IMR-90 (cell line): ENCODE data around the gene ASB6. TPM values are rescaled to one million over a fixed set of nuclear protein-coding genes. Genes with fewer than 3 reads are reported as not detected.

Experiments used
- ATAC-seq: fragments of 200-7000 bp; cut with Tn5 transposase; 2 replicates; pipeline ENCODE4 v1.9.1; 2020; ENCODE audit warnings: low read depth, mild to moderate bottlenecking, moderate library complexity
- BruUV-seq: library from RNA; stranded (reverse); fragments of 400-500 nt; replicated peaks from 2 replicates; lab custom pipeline; 2021; lab: Mats Ljungman, UMichigan
- CTCF ChIA-PET: fragments of 300-600 bp; formaldehyde crosslinking; extraction: SDS; loops from one replicate; lab custom pipeline; 2021; ENCODE audit warnings: antibody characterized with exemption; lab: Yijun Ruan, JAX
- POLR2A ChIA-PET: fragments of 300-600 bp; sonication (Branson Sonifier 250); formaldehyde crosslinking; loops from one replicate; lab custom pipeline; 2022; ENCODE audit warnings: antibody characterized with exemption; ENCODE audit not compliant: unreplicated experiment; lab: Charles Lee
- DNase-seq: peaks from one replicate; pipeline ENCODE4 v3.0.0; 2013
- H2AFZ ChIP-seq: replicated peaks from 2 replicates; pipeline ENCODE3; 2013; ENCODE audit warnings: low read length, mild to moderate bottlenecking; ENCODE audit not compliant: poor library complexity
- H2AK5ac ChIP-seq: 2 replicates; pipeline ENCODE4 v1.6.1; 2013; ENCODE audit warnings: low read depth, low read length, inconsistent platforms
- H2AK9ac ChIP-seq: replicated peaks from 2 replicates; pipeline ENCODE3; 2013; ENCODE audit warnings: mild to moderate bottlenecking, low read depth, low read length, moderate library complexity; ENCODE audit not compliant: poor library complexity
- H2BK120ac ChIP-seq: 2 replicates; pipeline ENCODE4 v1.6.1; 2013; ENCODE audit warnings: low read depth, low read length, inconsistent platforms
- H2BK15ac ChIP-seq: 3 replicates; pipeline ENCODE4 v1.6.1; 2013; ENCODE audit warnings: low read depth, low read length, inconsistent platforms
- H2BK20ac ChIP-seq: 2 replicates; pipeline ENCODE4 v1.6.1; 2013; ENCODE audit warnings: low read depth, mild to moderate bottlenecking, inconsistent platforms, low read length, moderate library complexity
- H2BK5ac ChIP-seq: 2 replicates; pipeline ENCODE4 v1.6.1; 2013; ENCODE audit warnings: mild to moderate bottlenecking, low read depth, low read length, inconsistent platforms; ENCODE audit not compliant: poor library complexity, severe bottlenecking
- H3K14ac ChIP-seq: replicated peaks from 2 replicates; pipeline ENCODE4 v1.6.1; 2013; ENCODE audit warnings: low read depth, low read length, inconsistent platforms
- H3K18ac ChIP-seq: 2 replicates; pipeline ENCODE4 v1.6.1; 2013; ENCODE audit warnings: low read depth, low read length, control low read depth
- H3K23ac ChIP-seq: 2 replicates; pipeline ENCODE4 v1.6.1; 2013; ENCODE audit warnings: low read depth, low read length, inconsistent platforms
- H3K27ac ChIP-seq: 2 replicates; pipeline ENCODE4 v1.5.1; 2013; ENCODE audit warnings: mild to moderate bottlenecking, control low read depth, low read length; ENCODE audit not compliant: insufficient read depth
- H3K27me3 ChIP-seq: 2 replicates; pipeline ENCODE4 v1.6.1; 2013; ENCODE audit warnings: low read length; ENCODE audit not compliant: control insufficient read depth, insufficient read depth
- H3K36me3 ChIP-seq: 2 replicates; pipeline ENCODE4 v1.6.1; 2013; ENCODE audit warnings: low read length, mixed read lengths; ENCODE audit not compliant: control insufficient read depth, insufficient read depth
- H3K4ac ChIP-seq: 2 replicates; pipeline ENCODE4 v1.6.1; 2013; ENCODE audit warnings: low read depth, low read length, inconsistent platforms
- H3K4me1 ChIP-seq: 2 replicates; pipeline ENCODE4 v1.6.1; 2013; ENCODE audit warnings: low read length, mixed read lengths; ENCODE audit not compliant: control insufficient read depth, insufficient read depth
- H3K4me2 ChIP-seq: 2 replicates; pipeline ENCODE4 v1.6.1; 2013; ENCODE audit warnings: low read depth, mild to moderate bottlenecking, control low read depth, low read length, moderate library complexity
- H3K4me3 ChIP-seq: 2 replicates; pipeline ENCODE4 v1.5.1; 2013; ENCODE audit warnings: low read depth, mild to moderate bottlenecking, control low read depth, low read length, moderate library complexity; ENCODE audit not compliant: insufficient read depth
- H3K56ac ChIP-seq: 2 replicates; pipeline ENCODE4 v1.6.1; 2013; ENCODE audit warnings: low read length, inconsistent platforms; ENCODE audit not compliant: insufficient read depth; ENCODE audit errors: extremely low read depth
- H3K79me1 ChIP-seq, 2 experiments: 2 replicates each; pipeline ENCODE4 v1.6.1; 2013; ENCODE audit warnings: low read length in 2 of 2, inconsistent platforms in 1 of 2, low read depth in 1 of 2
- H3K9ac ChIP-seq: 2 replicates; pipeline ENCODE4 v1.6.1; 2013; ENCODE audit warnings: low read depth, low read length, control low read depth
- H3K9me1 ChIP-seq: 2 replicates; pipeline ENCODE4 v1.6.1; 2013; ENCODE audit warnings: low read length, inconsistent platforms; ENCODE audit not compliant: insufficient read depth
- H3K9me3 ChIP-seq: 2 replicates; pipeline ENCODE4 v1.6.1; 2013; ENCODE audit warnings: low read length; ENCODE audit not compliant: control insufficient read depth, insufficient read depth
- H4K20me1 ChIP-seq: 2 replicates; pipeline ENCODE4 v1.6.1; 2013; ENCODE audit warnings: low read length, inconsistent platforms; ENCODE audit not compliant: insufficient read depth
- H4K5ac ChIP-seq: 2 replicates; pipeline ENCODE4 v1.6.1; 2013; ENCODE audit warnings: mild to moderate bottlenecking, low read depth, low read length, control low read depth
- H4K8ac ChIP-seq, 2 experiments: 2 replicates each; pipeline ENCODE4 v1.6.1; 2013; ENCODE audit warnings: low read depth in 2 of 2, low read length in 2 of 2, control low read depth in 1 of 2, inconsistent platforms in 1 of 2
- H4K91ac ChIP-seq: 2 replicates; pipeline ENCODE4 v1.6.1; 2013; ENCODE audit warnings: low read depth, low read length, inconsistent platforms; ENCODE audit not compliant: insufficient read depth
- CEBPB ChIP-seq: IDR thresholded peaks from 2 replicates; pipeline ENCODE4 v1.6.1; 2012; ENCODE audit warnings: low read depth, low read length, improper control_type of control experiment
- CTCF ChIP-seq: conservative IDR thresholded peaks from 2 replicates; pipeline ENCODE4 v1.5.1; 2012; ENCODE audit warnings: mild to moderate bottlenecking, low read depth, low read length, improper control_type of control experiment
- ELK1 ChIP-seq: fragments of 150-350 bp; IDR thresholded peaks from 2 replicates; pipeline ENCODE4 v1.6.1; 2016; ENCODE audit warnings: low read depth, mild to moderate bottlenecking, low read length, moderate library complexity, borderline replicate concordance
- FOS ChIP-seq: fragments of 150-350 bp; IDR thresholded peaks from 2 replicates; pipeline ENCODE4 v1.6.1; 2016; ENCODE audit warnings: low read depth, low read length
- MAZ ChIP-seq: IDR thresholded peaks from 2 replicates; pipeline ENCODE4 v1.6.1; 2012; ENCODE audit warnings: low read depth, mild to moderate bottlenecking, low read length, improper control_type of control experiment, moderate library complexity, borderline replicate concordance
- MXI1 ChIP-seq: IDR thresholded peaks from 2 replicates; pipeline ENCODE4 v1.6.1; 2012; ENCODE audit warnings: low read depth, mild to moderate bottlenecking, low read length, moderate library complexity, borderline replicate concordance
- POLR2A ChIP-seq: IDR thresholded peaks from 2 replicates; pipeline ENCODE4 v1.6.1; 2012; ENCODE audit warnings: mild to moderate bottlenecking, low read depth, low read length
- RAD21 ChIP-seq: IDR thresholded peaks from 2 replicates; pipeline ENCODE4 v1.6.1; 2012; ENCODE audit warnings: low read length, improper control_type of control experiment
- WGBS, 2 experiments: methylation state at CpG; one replicate each; pipeline versions ENCODE4 v1.1.5 to v1.1.7; 2013; ENCODE audit warnings: missing lambda C conversion rate in 2 of 2; ENCODE audit not compliant: insufficient read length in 1 of 2; ENCODE audit errors: extremely low coverage in 2 of 2; 5-methylcytosine and 5-hydroxymethylcytosine counted together
- dilution Hi-C: fragments of 300-500 bp; cut with HindIII; formaldehyde crosslinking; loops from one replicate; pipeline ENCODE4 v1.14.3; 2018; ENCODE audit warnings: low sequenced_read_pairs; ENCODE audit not compliant: unreplicated experiment
- in situ Hi-C: fragments of 300-500 bp; cut with MboI; formaldehyde crosslinking; loops from 3 replicates; pipeline ENCODE4 v1.14.3; 2019; ENCODE audit warnings: low sequenced_read_pairs, inconsistent platforms, mixed read lengths
- intact Hi-C: fragments of 100-400 bp; cut with micrococcal nuclease; formaldehyde crosslinking; loops from 2 replicates; pipeline ENCODE4 v1.10.0; 2022
- polyA plus RNA-seq, 3 experiments: library from polyadenylated mRNA; depleted of rRNA; stranded (reverse); fragments of >200 nt; gene quantifications; 2 replicates each; pipeline ENCODE4 v1.2.3, GENCODE V29; 2012; ENCODE audit warnings: low replicate concordance in 1 of 3
- total RNA-seq: library from RNA; depleted of rRNA; stranded (reverse); fragments of >200 nt; gene quantifications from 2 replicates; pipeline ENCODE4 v1.2.3, GENCODE V29; 2012

ASB6 gene
- total and polyA plus RNA-seq, 2 of the 4 experiments (the other 2 are of a cell fraction): 9.7 to 28.9 TPM

- DNase-seq (no peak), ATAC-seq (no peak)
- no peaks in the 10 kb centered on the region; the same call in 1 of the 2 replicates for H4K20me1 ChIP-seq
- no peak overlapping the region for H2BK120ac ChIP-seq
- H4K8ac ChIP-seq: no peak overlapping the region
- no peak overlapping the region for H2BK15ac ChIP-seq
- dilution Hi-C loops: no loop called here
- H3K14ac ChIP-seq: no peak overlapping the region
- BruUV-seq: no TSS peak
- peaks cover 0 to 12% of the 10 kb centered on the region in 2 experiments; a peak in 1 of 4 replicates for H3K79me1 ChIP-seq
- 0 out of 2 replicates have a peak overlapping the region, but pooled peaks have one; percentile 21 for H4K91ac ChIP-seq
- H2BK20ac ChIP-seq: no peak overlapping the region
- no peak overlapping the region for H2AFZ ChIP-seq
- no peak overlapping the region for H3K18ac ChIP-seq
- peaks cover 20% of the 10 kb centered on the region for H3K4me1 ChIP-seq
- intact Hi-C loops: no loop called here
- no peak overlapping the region for H2BK5ac ChIP-seq
- H3K27me3 ChIP-seq: no peaks in the 10 kb centered on the region
- H3K9me1 ChIP-seq: peaks cover 7% of the 10 kb centered on the region; the same call in 1 of the 2 replicates
- no peak overlapping the region for H3K23ac ChIP-seq
- no peak overlapping the region for H3K4me2 ChIP-seq
- H2AK9ac ChIP-seq: no peak overlapping the region
- peak overlapping the region; percentile 19; the same call in 1 of the 2 replicates for H3K4ac ChIP-seq
- H3K9me3 ChIP-seq: no peaks in the 10 kb centered on the region
- no CpG with 5 or more reads among the region's 20 CpGs for WGBS, 2 experiments
- no peak overlapping the region for H3K56ac ChIP-seq
- TF ChIP-seq RAD21 (no peak), MAZ (no peak), MXI1 (no peak), ELK1 (no peak), CEBPB (no peak), POLR2A (no peak), FOS (no peak), CTCF (no peak)
- H3K36me3 ChIP-seq: no peaks in the 10 kb centered on the region
- H2AK5ac ChIP-seq: peak overlapping the region; percentile 95; the same call in 1 of the 2 replicates
- H3K4me3 ChIP-seq: no peak overlapping the region
- no peak overlapping the region for H4K5ac ChIP-seq
- ChIA-PET CTCF (interaction anchor here (0.6 kb wide), 1 partner anchor 12 kb away, joined by 5 read pairs; no protein-coding TSS in a partner anchor), POLR2A (no interaction called here)
- in situ Hi-C loops: loop anchor here (5.0 kb wide), 1 partner anchor 128 kb away; no protein-coding TSS in a partner anchor
- H3K27ac ChIP-seq: no peak overlapping the region
- no peak overlapping the region for H3K9ac ChIP-seq
These were observed 12.6 kb upstream of the ASB6 start for GRCh38 chr9:129654554-129655040.
